ENCODE measurements around the gene ENPP1.

ENPP1 gene

DNA sequence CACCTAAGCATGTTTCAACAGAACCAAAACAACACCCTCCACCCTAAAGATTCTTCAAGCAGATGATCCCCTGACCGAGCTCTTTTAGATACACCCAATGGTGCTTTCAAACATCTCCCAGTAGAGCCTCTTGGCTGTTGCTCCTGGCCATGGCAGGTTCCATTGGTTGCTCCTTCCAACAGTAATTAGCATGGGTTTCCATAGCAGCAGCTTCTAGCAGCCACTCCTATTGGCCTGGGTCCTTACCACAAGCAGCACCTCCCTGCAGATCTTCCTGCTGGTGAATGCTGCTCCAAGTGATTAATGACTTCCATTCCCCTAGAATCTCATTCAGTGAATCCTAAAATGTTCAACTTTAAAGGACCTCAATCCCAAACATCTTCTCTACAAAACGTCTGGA lies 129.4 kb downstream of the ENPP1 start (continued):
- TF ChIP-seq POU6F1 (CRISPR knock-in tag; IDR thresholded peaks at IDR 0.05; ENCODE audit: borderline replicate concordance, low read depth): no peak
- TF ChIP-seq SNAI2 (CRISPR knock-in tag; IDR thresholded peaks at IDR 0.05): no peak
- no peak for TF ChIP-seq ARNTL (CRISPR knock-in tag; IDR thresholded peaks at IDR 0.05; ENCODE audit: borderline replicate concordance, low read depth)

DNA sequence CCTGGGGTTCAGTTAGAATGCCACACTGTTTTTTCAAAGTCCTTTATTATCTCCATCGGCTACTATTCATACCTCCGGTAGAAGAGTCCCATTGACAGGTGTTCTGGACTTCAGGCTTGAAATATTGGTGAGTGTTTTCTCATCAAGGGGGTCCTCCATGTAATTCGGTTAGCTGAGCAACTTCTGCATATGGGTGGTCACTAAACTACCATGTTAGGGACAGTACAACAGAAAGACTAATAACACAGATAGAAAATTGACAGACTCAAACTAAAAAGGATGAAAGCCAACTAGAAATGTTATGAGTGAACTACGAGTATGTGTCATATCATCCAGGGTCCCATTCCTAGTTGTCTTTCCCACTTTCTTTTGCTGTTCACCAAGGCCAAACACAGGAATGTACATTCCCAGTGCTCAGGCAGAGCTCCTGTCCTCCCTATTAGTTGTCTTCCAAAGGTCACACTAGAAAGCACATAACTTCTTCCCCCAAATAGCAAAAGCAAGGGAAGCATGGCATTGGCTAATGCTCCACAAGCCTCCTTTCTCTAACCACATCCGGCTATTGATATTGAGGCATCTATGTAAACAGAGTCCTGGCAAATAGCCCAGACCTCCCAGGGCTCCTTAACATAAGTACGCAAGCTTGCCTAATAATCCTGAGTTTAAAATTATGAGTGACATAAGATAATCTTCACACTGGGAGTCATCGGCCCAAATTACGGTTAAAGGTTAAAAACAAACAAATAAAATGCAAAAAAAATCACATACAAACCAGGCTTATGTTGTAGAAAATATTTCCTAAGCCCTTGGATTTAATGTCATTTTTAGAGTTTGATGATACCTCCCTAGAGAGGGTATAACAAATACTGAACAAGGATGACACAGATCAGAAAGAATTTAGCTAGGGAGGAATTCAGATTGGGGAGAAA lies 130.1 kb downstream of the ENPP1 start:
- peak; percentile 66 for ATAC-seq
- no peak for TF ChIP-seq ARNTL (CRISPR knock-in tag; IDR thresholded peaks at IDR 0.05; ENCODE audit: borderline replicate concordance, low read depth)
- TF ChIP-seq ZNF8 (CRISPR knock-in tag; IDR thresholded peaks at IDR 0.05): no peak

Measured in SK-N-SH treated with all-trans-retinoic acid at 6 μM for 48 hours (cell line).